ENCODE measurements around the gene TUBA1A. TPM values are rescaled to one million over a fixed set of nuclear protein-coding genes. Genes with fewer than 3 reads are reported as not detected.

TUBA1A gene
- total and polyA plus RNA-seq, 2 donors (not counting 1 experiment from before 2014, with no cell fraction given), result 772 to 2,642 TPM

DNA sequence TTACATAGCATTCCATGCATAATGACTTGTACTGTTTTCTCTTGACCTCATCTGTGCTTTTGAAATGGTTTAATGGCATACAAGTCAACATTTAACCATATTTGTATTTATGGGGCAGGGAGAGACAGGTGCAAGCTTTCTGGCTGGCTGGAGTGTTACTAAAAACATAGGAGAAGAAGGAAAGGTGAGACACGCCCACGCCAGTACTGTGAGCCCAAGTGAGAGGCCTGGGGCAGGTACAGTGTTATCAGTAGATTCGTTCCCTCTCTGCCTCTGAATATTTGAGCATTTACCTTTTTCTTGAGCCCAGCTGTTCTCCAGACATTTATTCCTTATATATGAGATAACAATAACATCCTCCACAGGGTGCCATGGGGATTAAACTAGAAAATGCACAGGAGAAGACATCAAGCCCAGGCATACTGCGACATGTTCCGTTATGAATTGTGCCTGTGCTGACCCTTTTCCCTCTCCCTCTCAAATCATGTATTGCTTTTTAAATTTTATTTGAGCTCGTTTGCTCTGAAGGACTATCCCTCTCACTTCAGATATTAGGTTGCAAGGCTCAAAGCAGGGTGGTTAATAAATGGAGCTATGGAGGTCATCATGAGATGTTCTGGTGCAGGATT is 41.4 kb upstream of the TUBA1A start:
- Histone ChIP-seq H3K79me2 (ENCODE audit: control insufficient read depth, insufficient read depth, low read length) (no peaks in the 10 kb centered on the region), H3K27me3 (ENCODE audit: control insufficient read depth, insufficient read depth, low read length) (no peaks in the 10 kb centered on the region), H3K27ac (ENCODE audit: insufficient read depth, low read length) (no peak overlapping the region), H2AFZ (ENCODE audit: low read length) (no peak overlapping the region), H3K4me1 (ENCODE audit: control insufficient read depth, extremely low read depth, insufficient read depth, low read length) (peaks cover 18% of the 10 kb centered on the region), H4K20me1 (ENCODE audit: control insufficient read depth, extremely low read depth, insufficient read depth, low read length) (no peaks in the 10 kb centered on the region), H3K9ac (ENCODE audit: insufficient read depth, low read length) (no peak overlapping the region), H3K4me3 (replicated peaks in 1 of 4; ENCODE audit: control extremely low read depth in 1 of 4, insufficient read depth in 1 of 4, low read depth in 3 of 4, low read length in 4 of 4) (no peak overlapping the region), H3K36me3 (ENCODE audit: control insufficient read depth, insufficient read depth, low read length) (no peaks in the 10 kb centered on the region), H3K4me2 (ENCODE audit: extremely low read depth, insufficient read depth, low read length) (no peak overlapping the region), H3K9me3 (ENCODE audit: control insufficient read depth, insufficient read depth, low read depth, low read length) (no peaks in the 10 kb centered on the region)
- no peak for TF ChIP-seq EZH2 (IDR thresholded peaks at IDR 0.05; ENCODE audit: low read length, missing control alignments)
- TF ChIP-seq, protein P1, sequence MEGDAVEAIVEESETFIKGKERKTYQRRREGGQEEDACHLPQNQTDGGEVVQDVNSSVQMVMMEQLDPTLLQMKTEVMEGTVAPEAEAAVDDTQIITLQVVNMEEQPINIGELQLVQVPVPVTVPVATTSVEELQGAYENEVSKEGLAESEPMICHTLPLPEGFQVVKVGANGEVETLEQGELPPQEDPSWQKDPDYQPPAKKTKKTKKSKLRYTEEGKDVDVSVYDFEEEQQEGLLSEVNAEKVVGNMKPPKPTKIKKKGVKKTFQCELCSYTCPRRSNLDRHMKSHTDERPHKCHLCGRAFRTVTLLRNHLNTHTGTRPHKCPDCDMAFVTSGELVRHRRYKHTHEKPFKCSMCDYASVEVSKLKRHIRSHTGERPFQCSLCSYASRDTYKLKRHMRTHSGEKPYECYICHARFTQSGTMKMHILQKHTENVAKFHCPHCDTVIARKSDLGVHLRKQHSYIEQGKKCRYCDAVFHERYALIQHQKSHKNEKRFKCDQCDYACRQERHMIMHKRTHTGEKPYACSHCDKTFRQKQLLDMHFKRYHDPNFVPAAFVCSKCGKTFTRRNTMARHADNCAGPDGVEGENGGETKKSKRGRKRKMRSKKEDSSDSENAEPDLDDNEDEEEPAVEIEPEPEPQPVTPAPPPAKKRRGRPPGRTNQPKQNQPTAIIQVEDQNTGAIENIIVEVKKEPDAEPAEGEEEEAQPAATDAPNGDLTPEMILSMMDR (conservative IDR thresholded peaks at IDR 0.05 in 1 of 2, IDR thresholded peaks at IDR 0.05 in 1 of 2; ENCODE audit: low read depth in 1 of 2, low read length in 2 of 2), result no peak
- no peak for DNase-seq (ENCODE audit: low read depth in 2 of 2)

DNA sequence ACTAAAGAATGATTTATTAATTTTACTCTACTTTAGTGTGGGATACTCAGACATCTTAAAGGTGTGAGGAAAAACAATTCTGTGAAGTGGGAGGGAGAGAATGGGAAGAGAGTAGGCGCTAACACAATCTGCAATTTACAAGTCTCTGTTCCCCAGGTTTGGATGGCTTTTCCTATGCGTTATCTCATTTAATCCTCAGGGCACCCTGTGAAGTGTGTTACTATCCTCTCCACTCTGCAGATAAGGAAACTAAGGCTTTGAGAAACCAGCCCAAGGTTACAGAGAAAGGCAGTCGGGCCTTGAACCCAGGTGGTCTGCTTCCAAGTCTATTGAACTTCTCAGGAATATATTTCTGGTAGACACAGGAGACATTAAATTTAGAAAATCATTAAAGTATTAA is 39.8 kb upstream of the TUBA1A start:
- Histone ChIP-seq H3K36me3 (ENCODE audit: control insufficient read depth, insufficient read depth, low read length) (no peaks in the 10 kb centered on the region), H3K4me1 (ENCODE audit: control insufficient read depth, extremely low read depth, insufficient read depth, low read length) (peaks cover 12% of the 10 kb centered on the region), H3K4me2 (ENCODE audit: extremely low read depth, insufficient read depth, low read length) (no peak overlapping the region), H3K27me3 (ENCODE audit: control insufficient read depth, insufficient read depth, low read length) (no peaks in the 10 kb centered on the region), H3K79me2 (ENCODE audit: control insufficient read depth, insufficient read depth, low read length) (no peaks in the 10 kb centered on the region), H2AFZ (ENCODE audit: low read length) (no peak overlapping the region), H3K4me3 (replicated peaks in 1 of 4; ENCODE audit: control extremely low read depth in 1 of 4, insufficient read depth in 1 of 4, low read depth in 3 of 4, low read length in 4 of 4) (no peak overlapping the region), H3K27ac (ENCODE audit: insufficient read depth, low read length) (no peak overlapping the region), H3K9me3 (ENCODE audit: control insufficient read depth, insufficient read depth, low read depth, low read length) (no peaks in the 10 kb centered on the region), H4K20me1 (ENCODE audit: control insufficient read depth, extremely low read depth, insufficient read depth, low read length) (no peaks in the 10 kb centered on the region), H3K9ac (ENCODE audit: insufficient read depth, low read length) (no peak overlapping the region)
- TF ChIP-seq, protein P1 (conservative IDR thresholded peaks at IDR 0.05 in 1 of 2, IDR thresholded peaks at IDR 0.05 in 1 of 2; ENCODE audit: low read depth in 1 of 2, low read length in 2 of 2), result no peak
- no peak for TF ChIP-seq EZH2 (IDR thresholded peaks at IDR 0.05; ENCODE audit: low read length, missing control alignments)
- DNase-seq (ENCODE audit: low read depth in 2 of 2), result no peak

DNA sequence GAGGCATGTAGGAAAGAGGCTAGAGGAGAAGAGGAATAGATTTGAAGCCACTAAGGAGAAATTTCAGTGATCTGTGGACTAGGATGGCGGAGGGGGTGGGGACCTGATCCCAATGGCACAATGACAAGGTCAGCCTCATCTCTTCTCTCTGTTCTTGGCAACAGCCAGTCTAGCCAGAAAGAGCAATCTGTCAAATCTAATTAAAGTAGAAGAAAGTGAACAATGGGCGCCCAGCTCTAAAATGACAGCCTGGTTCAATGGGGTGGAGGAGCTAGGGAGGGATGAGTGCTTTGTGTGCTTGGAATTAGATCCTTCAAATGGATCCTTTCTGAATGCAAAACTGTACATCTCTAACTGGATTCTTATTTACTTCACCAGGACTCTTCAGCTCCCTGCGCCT is 38.8 kb upstream of the TUBA1A start:
- Histone ChIP-seq H3K9me3 (ENCODE audit: control insufficient read depth, insufficient read depth, low read depth, low read length) (no peaks in the 10 kb centered on the region), H3K36me3 (ENCODE audit: control insufficient read depth, insufficient read depth, low read length) (no peaks in the 10 kb centered on the region), H3K9ac (ENCODE audit: insufficient read depth, low read length) (no peak overlapping the region), H3K4me3 (replicated peaks in 1 of 4; ENCODE audit: control extremely low read depth in 1 of 4, insufficient read depth in 1 of 4, low read depth in 3 of 4, low read length in 4 of 4) (no peak overlapping the region), H3K27ac (ENCODE audit: insufficient read depth, low read length) (no peak overlapping the region), H2AFZ (ENCODE audit: low read length) (no peak overlapping the region), H4K20me1 (ENCODE audit: control insufficient read depth, extremely low read depth, insufficient read depth, low read length) (no peaks in the 10 kb centered on the region), H3K79me2 (ENCODE audit: control insufficient read depth, insufficient read depth, low read length) (no peaks in the 10 kb centered on the region), H3K4me2 (ENCODE audit: extremely low read depth, insufficient read depth, low read length) (no peak overlapping the region), H3K27me3 (ENCODE audit: control insufficient read depth, insufficient read depth, low read length) (no peaks in the 10 kb centered on the region), H3K4me1 (ENCODE audit: control insufficient read depth, extremely low read depth, insufficient read depth, low read length) (peaks cover 7% of the 10 kb centered on the region)
- no peak for TF ChIP-seq EZH2 (IDR thresholded peaks at IDR 0.05; ENCODE audit: low read length, missing control alignments)
- TF ChIP-seq, protein P1 (conservative IDR thresholded peaks at IDR 0.05 in 1 of 2, IDR thresholded peaks at IDR 0.05 in 1 of 2; ENCODE audit: low read depth in 1 of 2, low read length in 2 of 2), result no peak
- no peak for DNase-seq (ENCODE audit: low read depth in 2 of 2)

Measured in fibroblast of lung (primary cell).